Myocyte (in vitro differentiated cells): ENCODE data around the gene OTOG. TPM values are rescaled to one million over a fixed set of nuclear protein-coding genes. Genes with fewer than 3 reads are reported as not detected.

Source experiments
- DNase-seq: peaks from one replicate; pipeline ENCODE4 v3.0.0-alpha.2; 2012; ENCODE audit warnings: low read depth
- total RNA-seq: library from RNA; depleted of rRNA; stranded (reverse); fragments of >200 nt; gene quantifications from 2 replicates; pipeline ENCODE4 v1.2.3, GENCODE V29; 2014

The OTOG gene
- total RNA-seq, 1 donor from 2014 or later, result 0.08 TPM

GRCh38 chr11:17646451-17647145, 99.5 kb downstream of the OTOG start:
- no peak for DNase-seq

GRCh38 chr11:17648528-17648927, 101.5 kb downstream of the OTOG start:
- peak; percentile 98 for DNase-seq

GRCh38 chr11:17649261-17649660, 102.2 kb downstream of the OTOG start:
- no peak for DNase-seq

- no peak for DNase-seq
Measured at GRCh38 chr11:17649696-17650095, 102.6 kb downstream of the OTOG start.

- DNase-seq, result peak; percentile 97
Measured at GRCh38 chr11:17650127-17650911, 103.3 kb downstream of the OTOG start.

- DNase-seq, result peak; percentile 78
Measured at GRCh38 chr11:17651061-17651460, 104.0 kb downstream of the OTOG start.

GRCh38 chr11:17651681-17652080, 104.6 kb downstream of the OTOG start:
- DNase-seq, result peak; percentile 92

- DNase-seq, result peak; percentile 90
Measured at GRCh38 chr11:17652556-17652955, 105.5 kb downstream of the OTOG start.

GRCh38 chr11:17653611-17654010, 106.6 kb downstream of the OTOG start:
- peak; percentile 99 for DNase-seq

GRCh38 chr11:17655682-17656081, 108.6 kb downstream of the OTOG start:
- no peak for DNase-seq

GRCh38 chr11:17658211-17658610, 111.2 kb downstream of the OTOG start:
- DNase-seq, result no peak

GRCh38 chr11:17668166-17668565, 121.1 kb downstream of the OTOG start:
- DNase-seq, result peak; percentile 66

GRCh38 chr11:17672469-17672868, 125.4 kb downstream of the OTOG start:
- DNase-seq, result peak; percentile 89

GRCh38 chr11:17673951-17674350, 126.9 kb downstream of the OTOG start:
- DNase-seq, result peak; percentile 77

- DNase-seq, result no peak
Measured at GRCh38 chr11:17682848-17683247, 135.8 kb downstream of the OTOG start.

GRCh38 chr11:17683377-17684161, 136.5 kb downstream of the OTOG start:
- peak; percentile 87 for DNase-seq

- DNase-seq, result no peak
Measured at GRCh38 chr11:17684550-17684949, 137.5 kb downstream of the OTOG start.

- peak; percentile 92 for DNase-seq
Measured at GRCh38 chr11:17686231-17686980, 139.3 kb downstream of the OTOG start.

- peak; percentile 99 for DNase-seq
Measured at GRCh38 chr11:17687946-17688670, 141.0 kb downstream of the OTOG start.

- DNase-seq, result peak; percentile 67
Measured at GRCh38 chr11:17691550-17691949, 144.5 kb downstream of the OTOG start.
